ENCODE results near the gene FHOD1.

Gene FHOD1

DNA sequence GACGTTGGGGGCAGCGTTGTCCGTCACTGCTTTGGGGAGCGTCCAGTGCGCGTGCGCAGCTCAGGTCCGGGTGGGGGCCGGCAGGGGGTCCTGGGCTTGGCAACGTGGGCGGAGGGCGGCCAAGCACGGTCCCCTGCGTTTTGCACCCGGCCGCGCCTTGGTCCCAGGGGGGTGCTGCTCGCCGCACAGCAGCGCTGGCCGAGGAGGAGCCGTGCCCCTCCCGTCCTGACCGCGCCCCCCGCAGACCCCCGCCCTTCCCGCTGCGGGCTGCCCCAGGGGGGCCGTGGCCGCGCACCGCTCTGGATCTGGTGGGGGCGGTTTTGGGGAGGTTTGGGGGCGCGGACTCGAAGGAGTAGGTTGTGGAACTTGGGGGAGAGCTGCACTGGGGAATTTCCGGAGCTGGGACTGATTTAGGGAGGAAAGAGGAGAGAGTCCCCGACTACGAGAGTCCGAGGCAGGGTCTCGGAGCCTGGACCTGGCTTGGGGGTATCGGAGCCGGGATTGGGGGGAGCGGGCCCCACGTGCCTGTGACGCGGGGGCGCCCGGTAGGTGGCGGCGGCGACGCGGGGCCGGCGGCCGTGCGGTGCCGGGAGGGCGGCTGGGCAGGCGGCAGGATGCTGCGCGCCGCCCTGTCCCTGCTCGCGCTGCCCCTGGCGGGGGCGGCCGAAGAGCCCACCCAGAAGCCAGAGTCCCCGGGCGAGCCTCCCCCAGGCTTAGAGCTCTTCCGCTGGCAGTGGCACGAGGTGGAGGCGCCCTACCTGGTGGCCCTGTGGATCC lies 1.3 kb upstream of the FHOD1 start, which contains the start of gene SLC9A5:
TSS of gene SLC9A5 (plus strand) at position 579 of the 777 bp plus-strand sequence. CDS start at position 615, 36 bp downstream.
- no peak for ATAC-seq

DNA sequence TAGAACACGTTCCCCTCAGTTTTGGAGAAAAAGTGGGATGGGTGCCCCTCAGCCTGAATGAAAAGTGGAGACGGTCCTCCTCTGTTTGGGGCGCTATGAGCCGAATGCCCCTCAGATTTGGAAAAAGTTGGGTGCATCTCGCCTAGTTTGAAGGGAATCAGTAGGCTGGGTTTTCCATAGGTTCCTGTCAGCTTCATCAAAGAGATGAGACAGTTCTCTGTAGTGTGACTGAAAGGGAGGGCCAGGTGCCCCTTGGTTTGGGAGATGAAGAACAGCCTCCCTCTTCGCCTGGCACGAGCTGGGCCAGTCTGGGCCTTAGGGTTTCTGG lies 756 bp upstream of the FHOD1 start:
- no peak for ATAC-seq

DNA sequence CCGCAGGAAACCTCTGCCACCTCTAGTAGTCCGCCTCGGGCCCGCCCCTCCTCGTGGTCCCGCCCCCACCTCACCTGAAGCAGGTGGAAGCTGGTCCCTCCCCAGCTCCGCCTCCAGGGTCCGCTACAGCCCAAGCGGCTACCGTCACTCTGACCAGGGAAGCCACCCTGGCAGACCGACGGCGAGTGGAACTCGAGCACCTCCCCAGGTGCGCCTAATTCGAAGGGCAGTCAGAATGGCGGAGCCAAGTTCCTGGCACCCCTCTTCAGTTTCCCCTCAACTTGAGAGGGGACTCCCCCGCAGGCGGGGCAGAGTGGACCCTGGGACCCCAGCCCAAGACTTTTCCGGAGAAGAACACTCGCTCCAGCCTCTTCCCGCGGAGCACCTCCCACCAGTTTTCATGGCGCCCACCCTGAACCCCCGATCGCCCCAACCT lies 507 bp downstream of the FHOD1 start:
- ATAC-seq = no peak

DNA sequence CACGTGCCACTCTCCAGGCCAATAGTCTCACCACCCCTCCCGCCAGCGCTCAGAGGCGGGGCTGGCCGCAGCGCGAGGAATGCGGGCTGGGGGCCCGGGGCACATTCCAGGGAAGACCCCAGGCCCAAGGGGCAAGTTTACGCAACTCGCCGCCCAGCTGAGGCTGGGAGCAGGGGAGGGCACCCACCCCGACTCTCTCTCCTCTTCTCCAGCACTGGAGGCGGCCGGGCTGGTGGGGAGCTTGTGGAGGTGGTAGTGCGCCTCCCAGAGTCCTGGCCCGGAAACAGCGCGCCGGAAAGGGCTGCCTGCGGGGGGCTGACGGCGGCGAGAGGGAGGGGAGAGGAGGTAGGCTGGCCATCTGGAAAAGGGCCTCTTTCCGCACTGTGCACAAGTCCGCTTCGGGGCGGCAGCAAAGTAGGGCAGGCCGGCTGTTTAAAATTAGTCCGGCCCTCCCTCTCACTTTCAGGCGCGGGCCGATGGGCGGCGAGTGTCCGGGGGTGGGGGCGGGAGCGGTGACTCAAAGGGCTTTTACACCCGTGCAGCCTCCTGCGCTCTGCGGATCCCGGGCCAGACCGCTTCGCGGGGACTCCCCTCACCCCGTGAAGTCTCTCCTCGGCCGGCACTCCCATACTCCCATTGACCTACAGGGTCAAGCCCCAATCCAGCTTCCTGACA lies 1.1 kb downstream of the FHOD1 start:
- ATAC-seq = no peak

DNA sequence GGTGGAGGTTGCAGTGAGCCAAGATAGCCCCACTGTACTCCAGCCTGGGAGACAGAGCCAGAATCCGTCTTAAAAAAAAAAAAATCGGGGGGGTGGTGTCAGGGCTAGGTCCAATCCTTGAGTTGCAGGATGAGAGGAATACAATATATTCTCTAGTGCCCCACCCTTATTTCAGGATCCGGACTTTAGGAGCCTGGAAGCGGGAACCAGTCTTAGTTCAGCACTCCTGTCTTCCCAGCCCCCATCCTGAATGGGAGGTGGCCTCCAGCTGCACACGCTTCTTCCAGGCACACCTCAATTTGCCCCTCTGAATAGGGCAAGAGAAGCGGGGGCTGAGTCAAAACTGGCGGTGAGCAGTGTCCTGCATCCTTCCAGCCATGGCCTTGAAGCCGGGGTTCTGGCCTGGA lies 1.6 kb downstream of the FHOD1 start:
- no peak for ATAC-seq

DNA sequence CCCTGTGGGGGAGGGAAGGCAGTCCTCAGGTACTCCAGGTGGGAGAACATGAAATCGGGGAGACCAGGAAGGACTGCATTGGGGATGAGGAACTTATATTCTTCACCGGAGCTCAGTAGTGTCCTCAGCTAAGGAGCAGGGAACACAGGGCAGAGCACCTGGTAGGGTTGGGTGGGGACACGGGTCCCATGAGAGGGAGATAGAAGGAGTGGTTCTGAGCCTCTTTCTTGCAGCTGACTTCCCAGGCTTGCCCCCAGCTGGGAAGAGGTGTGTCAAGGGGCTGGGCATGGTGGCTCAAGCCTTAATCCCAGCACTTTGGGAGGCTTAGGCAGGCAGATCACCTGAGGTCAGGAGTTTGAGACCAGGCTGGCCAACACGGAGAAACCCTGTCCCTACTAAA lies 2.1 kb downstream of the FHOD1 start:
- no peak for ATAC-seq

DNA sequence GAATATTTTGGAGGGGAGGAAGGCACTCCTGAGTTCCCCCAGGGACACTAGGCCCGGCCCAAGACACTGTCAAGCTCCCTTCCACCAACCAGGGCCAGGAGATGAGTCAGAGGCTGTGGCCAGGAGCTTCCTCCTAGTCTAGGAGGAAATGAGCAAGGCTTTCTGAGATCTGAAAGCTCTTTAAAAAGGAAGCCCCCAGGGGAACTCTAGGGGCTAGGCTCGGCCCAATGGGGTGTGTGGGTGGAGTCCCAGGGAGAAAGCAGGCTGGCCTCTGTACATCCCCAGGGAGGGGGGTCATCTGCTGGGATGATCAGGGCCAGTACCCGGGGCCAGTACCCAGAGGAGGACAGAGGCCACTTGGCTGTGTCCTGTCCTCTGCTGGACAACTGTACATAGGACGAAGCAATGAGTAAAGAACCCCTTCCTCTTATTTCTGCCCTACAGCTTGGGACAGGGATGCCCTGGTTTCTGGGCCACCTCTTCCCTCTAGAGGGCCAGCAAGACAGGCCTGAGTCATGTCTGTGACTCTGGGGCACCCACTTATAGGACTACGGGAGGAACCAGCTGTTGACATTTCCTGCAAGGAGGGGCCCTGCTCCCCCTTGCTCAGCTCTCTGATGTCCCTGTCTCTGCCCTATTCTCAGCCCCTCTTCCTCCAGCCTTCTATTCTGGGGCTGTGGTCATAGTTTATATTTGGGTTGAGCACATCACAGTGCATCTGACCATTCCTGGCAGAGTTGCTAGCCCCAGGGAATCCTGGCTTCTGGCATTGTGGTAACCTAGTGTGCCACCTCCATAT lies 2.7 kb downstream of the FHOD1 start:
- ATAC-seq = peak; percentile 76 to 77

DNA sequence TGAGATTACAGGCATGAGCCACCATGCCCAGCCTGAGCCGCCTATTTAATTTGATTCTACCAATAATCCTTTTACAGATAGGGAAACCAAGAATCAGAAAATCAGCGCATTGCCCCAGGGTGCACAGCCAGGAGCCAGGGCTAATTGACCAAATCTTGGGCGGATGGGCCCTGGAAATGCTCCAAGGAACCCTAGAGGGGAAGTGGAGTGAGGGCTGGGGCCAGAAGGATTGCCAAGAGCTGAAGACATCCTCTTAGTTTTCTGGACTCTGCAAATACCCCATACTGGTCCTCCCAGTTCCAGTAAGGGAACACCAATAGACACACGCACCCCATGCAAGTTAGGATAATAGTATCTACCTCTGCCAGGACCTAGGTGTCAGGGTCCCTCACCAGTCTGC lies 3.8 kb downstream of the FHOD1 start:
- no peak for ATAC-seq

DNA sequence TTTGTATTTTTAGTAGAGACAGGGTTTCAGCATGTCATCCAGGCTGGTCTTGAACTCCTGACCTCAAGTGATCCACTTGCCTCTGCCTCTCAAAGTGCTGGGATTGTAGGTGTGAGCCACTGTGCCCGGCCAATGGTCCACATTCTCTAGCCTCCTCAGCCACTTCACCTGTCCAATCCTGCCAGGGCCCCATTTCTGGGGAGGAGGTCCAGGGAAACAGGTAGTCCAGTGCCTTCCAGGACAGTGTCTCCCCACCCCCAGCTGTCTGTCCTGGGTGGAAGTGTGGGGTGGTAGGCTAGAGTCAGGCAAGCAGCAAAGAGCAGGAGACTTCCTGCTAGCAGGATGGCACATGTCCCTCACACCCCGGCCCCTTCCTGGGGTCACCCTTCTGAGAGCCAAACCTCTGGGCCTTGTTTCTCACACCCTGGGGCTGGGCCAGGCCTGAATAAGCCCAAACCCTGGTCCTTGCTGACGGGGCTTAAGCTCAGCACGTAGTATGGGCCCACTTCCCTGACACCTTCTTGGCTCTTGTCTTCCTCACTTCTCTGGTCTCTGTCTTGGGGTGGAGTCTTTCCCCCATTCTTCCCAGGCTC lies 5.0 kb downstream of the FHOD1 start:
- ATAC-seq = no peak

DNA sequence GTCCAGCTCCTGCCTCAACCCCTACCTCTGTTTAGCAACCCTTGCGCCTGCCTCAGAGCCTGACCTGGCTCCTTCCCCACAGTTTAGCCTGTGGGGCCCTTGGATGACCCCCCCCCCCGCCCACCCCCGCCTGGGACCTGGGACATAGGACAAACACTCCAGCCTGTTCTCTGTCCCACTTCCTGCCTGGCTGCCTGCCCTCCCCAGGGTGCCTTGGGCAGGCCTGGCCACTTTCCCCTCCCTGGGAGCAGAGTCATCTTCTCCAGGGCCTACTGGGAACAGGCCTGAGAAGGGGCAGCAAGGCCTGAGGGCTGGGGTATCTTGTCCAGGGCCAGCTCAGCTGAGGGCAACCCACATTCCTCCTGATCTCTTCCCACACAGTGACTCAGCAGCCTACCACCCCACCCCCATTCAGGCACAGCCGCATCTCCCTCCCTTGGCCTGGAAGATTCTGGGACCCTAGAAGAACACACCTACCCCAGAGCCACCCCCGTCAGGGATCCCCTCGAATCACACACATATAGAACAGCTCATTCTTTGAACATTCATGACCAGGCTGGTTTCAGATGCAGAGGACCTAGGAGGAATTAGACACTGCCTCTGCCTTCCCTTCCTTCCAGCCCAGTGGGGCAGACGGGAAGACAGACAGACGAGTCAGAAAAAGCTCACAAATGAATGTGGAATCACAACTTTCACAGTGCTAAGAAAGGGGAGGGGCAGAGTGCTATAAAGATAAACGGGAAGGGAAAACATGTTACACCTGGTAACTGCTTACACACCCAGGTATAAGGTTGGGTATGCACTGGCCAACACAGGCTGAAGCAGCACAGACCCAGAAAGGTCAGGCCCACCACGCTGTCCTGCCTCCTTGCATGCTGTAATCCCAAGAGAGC lies 6.0 kb downstream of the FHOD1 start:
- no peak for ATAC-seq

DNA sequence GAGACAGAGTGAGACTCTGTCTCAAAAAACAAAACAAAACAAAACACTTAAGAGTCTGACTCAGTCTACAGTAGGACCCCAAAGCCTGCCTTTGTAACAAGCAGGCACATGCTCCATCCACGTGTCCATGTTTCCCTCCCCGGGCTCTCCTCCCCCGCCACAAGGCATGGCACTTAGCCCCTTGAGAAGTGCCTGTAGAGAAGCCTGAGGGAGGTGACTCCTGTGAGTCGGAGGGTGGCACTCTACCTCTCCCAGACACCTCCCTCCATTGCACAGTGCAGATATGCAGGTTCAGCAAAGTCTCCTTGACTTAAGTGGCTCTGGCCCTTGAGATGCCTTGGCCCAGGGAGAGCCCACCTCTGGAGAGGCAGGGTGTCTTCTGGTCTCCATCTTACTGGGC lies 6.8 kb downstream of the FHOD1 start:
- ATAC-seq = no peak

DNA sequence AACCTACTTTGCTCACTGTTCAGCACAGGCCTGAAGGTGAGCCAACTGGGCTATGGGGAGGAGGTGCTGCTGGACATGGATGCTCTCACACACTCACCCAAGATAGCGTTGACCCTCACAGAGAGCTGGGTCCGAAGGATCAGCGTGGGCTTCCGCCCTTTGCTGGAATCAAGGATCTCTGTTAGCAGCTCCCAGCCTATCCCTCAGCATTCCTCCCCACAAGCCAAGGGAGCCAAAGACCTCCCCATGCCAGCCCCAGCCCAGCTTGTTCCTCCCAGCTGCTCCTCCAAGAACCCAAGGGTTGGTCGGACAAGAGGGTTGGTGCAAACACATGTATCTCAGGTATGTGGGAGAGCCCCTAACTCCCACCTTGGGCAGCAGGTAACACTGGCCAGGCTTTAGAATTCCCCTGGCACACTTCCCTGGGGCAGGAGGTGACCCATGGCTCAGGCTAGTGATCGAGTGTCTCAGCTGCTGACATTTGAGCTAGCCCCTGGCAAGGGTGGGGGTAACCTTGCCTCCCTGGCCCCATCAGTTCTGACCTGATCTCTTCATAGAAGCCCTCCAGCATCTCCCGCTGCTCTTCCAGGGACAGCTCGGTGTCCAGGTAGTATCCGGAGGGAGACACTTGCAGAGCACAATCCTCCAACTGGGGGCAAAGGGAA lies 8.3 kb downstream of the FHOD1 start:
- no peak for ATAC-seq

DNA sequence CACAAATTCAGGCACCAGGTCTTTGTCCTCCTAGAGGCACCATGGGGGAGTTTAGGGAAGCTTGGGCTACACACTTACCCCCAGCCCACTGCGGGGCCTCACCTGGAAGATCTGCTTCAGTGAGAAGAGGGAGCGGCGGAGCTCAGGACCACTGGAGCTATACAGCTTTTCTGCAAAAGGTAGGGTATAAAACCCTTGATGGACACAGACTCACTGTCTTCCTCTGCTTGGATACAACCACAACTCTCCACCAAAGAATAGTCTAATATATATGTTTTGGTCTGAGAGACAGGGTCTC lies 9.1 kb downstream of the FHOD1 start:
- no peak for ATAC-seq

DNA sequence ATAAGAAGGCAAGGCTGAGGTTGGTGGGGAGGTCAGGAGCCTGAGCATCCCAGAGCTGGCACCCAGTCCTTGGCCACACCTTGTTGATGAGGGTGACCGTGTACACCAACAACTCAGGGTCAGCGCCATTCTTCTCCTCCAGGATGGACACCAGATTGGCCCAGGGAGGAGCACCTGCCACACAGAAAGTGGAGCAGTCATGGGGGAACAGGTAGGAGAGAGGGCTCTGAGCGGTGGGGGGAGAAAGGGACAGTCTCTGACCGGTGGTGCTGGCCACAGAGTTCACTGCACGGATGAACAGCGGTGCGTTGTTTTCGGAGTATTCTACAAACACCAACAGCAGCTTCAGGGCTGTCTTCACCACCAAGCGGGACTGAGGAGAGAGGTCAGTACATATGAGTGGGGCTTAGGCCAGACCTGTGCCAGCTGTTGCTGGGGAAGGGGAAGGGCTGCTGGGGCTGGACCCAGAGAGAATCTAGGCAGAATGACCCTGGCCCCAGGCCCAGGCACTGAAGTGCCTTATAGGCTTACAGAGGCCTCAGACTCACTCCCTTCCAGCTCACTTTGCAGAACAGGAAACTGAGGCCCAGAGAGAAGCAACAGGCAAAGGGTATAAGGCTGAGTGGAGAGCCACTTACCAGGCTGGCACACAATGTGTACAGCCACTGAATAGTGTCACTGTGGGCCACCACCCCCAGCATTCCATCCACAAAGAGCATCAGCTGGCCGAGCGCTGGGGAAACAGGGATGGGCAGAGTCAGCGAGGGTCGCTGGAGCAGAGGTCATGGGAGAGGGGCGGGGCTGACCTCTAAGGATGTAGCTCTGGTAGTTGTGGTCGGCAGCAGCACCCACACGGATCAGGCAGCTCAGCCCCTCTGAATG lies 9.6 kb downstream of the FHOD1 start:
- no peak for ATAC-seq

DNA sequence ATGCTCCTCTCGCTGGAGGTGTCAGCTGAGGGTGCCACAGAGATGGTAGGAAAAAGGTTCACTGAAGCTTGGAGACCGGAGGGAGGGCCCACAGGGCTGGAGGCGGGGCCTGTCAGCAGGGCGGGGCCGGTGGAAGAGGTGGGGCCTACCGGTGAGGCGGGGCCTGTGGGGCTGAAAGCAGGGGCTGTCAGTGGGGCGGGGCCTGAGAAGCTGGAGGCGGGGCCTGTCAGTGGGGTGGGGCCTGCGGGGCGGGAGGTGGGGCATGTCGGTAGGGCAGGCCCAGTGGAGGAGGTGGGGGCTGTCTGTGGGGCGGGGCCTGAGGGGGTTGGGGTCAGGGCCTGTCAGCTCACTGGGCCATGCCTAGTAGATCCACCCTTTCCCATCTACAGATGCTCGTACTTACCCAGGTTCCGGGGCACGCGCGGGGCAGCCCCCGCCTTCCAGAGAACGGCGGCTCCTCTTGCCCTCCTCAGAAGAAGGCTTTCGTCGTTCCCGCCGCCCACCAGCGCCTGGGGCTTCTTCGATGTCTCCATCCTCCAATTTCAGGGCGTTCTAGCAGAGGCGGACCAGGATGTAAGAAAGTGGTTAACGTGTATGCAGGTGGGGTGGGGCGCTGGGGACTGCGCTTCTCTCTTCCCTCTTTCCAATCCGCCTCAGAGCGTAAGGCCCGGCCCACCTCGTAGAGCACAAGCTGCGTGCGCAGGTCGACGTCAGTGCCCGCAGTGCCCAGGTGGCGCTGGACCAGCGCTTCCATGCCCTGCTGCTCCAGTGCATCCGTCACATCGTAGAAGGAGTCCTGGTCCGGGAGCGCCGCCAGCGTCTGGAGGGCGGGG lies 10.5 kb downstream of the FHOD1 start:
- ATAC-seq = peak; percentile 65 to 69

DNA sequence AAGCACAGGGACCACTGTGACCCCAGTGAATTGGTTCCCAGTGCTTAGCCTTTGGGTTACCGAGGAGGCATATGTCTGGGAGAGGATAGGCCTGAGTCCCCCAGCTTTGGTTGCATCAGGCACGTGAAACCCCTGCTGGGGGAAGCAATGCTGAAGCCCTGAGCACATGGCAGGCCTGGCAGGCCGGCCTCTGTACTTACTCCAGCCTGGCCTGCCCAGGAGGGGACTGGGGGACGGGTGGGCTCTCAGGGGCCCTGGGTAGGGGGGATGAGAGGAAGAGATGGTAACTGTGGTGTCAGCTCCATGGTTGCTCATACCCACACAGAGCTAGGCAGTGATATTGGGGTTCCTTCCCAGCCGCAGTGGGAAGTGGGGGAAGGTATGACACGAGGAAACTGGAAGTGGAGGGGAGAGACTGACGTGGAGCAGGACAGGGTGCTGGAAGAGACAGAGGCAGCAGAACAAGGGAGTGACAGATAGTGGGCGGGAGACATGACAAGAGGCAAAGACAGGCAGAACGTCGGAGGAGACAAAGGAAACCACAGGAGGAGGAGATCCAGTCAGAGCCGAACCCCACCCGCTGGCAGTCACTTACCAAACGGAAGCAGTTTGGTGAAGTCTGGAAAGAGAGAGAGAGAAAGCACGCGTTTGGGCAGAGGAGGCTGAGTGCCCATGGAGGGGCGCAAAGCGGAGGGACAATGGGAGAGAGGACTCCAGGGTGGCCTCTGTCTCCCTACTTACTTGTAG lies 11.3 kb downstream of the FHOD1 start:
- peak in 1 of 2 donors; percentile 15 for ATAC-seq

DNA sequence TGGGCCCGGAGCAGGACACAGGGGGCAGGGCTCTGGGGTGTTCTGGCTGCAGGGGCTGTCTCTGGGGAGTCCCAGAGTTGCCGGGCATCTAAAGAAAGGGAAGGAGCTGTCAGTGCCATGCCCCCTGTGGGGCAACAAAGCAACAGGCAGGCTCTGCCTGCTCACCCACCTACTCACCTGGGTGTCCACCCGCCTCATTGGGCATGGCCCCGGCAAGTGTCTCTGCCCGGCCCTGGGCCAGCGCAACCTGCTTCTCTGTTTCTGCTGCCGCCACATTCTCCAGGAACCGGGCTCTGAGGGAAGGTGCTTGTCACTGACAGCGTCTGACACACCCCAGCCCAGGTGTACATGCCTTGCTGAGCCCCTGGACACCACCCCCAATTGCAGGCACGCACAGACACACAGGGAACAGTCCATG lies 13.1 kb downstream of the FHOD1 start:
- no peak for ATAC-seq

DNA sequence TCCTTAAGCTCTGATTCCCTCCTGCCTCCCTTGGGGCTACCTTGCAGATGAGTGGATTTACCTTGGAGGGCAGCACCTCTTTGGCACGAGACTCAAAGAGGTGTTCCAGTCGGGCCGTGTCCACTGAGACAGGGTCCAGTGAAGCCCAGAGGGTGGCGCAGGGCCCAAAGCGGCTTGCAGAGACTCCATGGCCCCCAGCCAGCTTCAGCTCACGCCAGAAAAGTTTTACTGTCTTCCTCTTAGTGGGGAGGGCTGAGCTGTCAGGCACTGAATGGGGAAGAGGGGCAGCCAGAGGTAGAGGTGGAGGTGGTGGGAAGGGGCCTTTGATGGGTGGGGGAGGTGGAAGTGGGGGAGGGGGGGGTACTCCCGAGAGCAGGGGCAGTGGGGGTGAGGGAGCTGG lies 13.7 kb downstream of the FHOD1 start:
- ATAC-seq = no peak

Data from activated CD4-positive, CD25-positive, alpha-beta regulatory T cell treated with anti-CD3 and anti-CD28 coated beads, Interleukin-2, amount 50 U/mL, for 24 hours (primary cell).